GM23248 (cell line): ENCODE data around the gene PCED1B. TPM values are rescaled to one million over a fixed set of nuclear protein-coding genes. Genes with fewer than 3 reads are reported as not detected.

Source experiments
- DNase-seq: peaks from one replicate; pipeline ENCODE4 v3.0.0-alpha.2; 2015
- H2AFZ ChIP-seq: fragments of 200-600 bp; sonication (generic); 2 replicates; pipeline ENCODE4 v1.6.1; 2016; ENCODE audit warnings: antibody characterized with exemption
- H3F3A ChIP-seq: fragments of 200-600 bp; sonication (generic); 2 replicates; pipeline ENCODE4 v1.6.1; 2016; ENCODE audit warnings: mild to moderate bottlenecking, antibody characterized with exemption, mixed run types; ENCODE audit not compliant: insufficient read depth
- H3K27ac ChIP-seq: fragments of 200-600 bp; sonication (generic); 2 replicates; pipeline ENCODE4 v1.5.1; 2016; ENCODE audit warnings: mild to moderate bottlenecking
- H3K27me3 ChIP-seq: fragments of 200-600 bp; sonication (generic); replicated peaks from 2 replicates; pipeline ENCODE4 v1.6.1; 2016; ENCODE audit warnings: mild to moderate bottlenecking; ENCODE audit not compliant: insufficient read depth
- H3K36me3 ChIP-seq: fragments of 200-600 bp; sonication (generic); 2 replicates; pipeline ENCODE4 v1.6.1; 2016; ENCODE audit warnings: low read depth, mild to moderate bottlenecking
- H3K4me1 ChIP-seq: fragments of 200-600 bp; sonication (generic); 2 replicates; pipeline ENCODE4 v1.6.1; 2016; ENCODE audit warnings: mild to moderate bottlenecking; ENCODE audit not compliant: insufficient read depth
- H3K4me2 ChIP-seq: fragments of 200-600 bp; sonication (generic); one replicate; pipeline ENCODE4 v1.6.1; 2016; ENCODE audit warnings: mild to moderate bottlenecking; ENCODE audit not compliant: unreplicated experiment
- H3K4me3 ChIP-seq: fragments of 200-600 bp; sonication (generic); 2 replicates; pipeline ENCODE4 v1.5.1; 2016; ENCODE audit warnings: mild to moderate bottlenecking
- H3K79me2 ChIP-seq: fragments of 200-600 bp; sonication (generic); 2 replicates; pipeline ENCODE4 v1.6.1; 2016; ENCODE audit warnings: mild to moderate bottlenecking; ENCODE audit not compliant: insufficient read depth
- H3K9ac ChIP-seq: fragments of 200-600 bp; sonication (generic); 2 replicates; pipeline ENCODE4 v1.6.1; 2016; ENCODE audit warnings: mild to moderate bottlenecking
- H3K9me2 ChIP-seq: fragments of 200-600 bp; sonication (generic); 2 replicates; pipeline ENCODE4 v1.6.1; 2016; ENCODE audit warnings: mixed run types, mild to moderate bottlenecking, moderate library complexity; ENCODE audit not compliant: insufficient read depth
- H3K9me3 ChIP-seq: fragments of 200-600 bp; sonication (generic); one replicate; pipeline ENCODE4 v1.6.1; 2017; ENCODE audit warnings: low read depth
- H4K20me1 ChIP-seq: fragments of 200-600 bp; sonication (generic); 2 replicates; pipeline ENCODE4 v1.6.0; 2016; ENCODE audit not compliant: insufficient read depth
- EZH2 ChIP-seq: fragments of 200-600 bp; sonication (generic); IDR thresholded peaks from 2 replicates; pipeline ENCODE4 v1.6.1; 2018; ENCODE audit warnings: antibody characterized with exemption, mild to moderate bottlenecking; ENCODE audit not compliant: insufficient read depth, poor library complexity, severe bottlenecking
- EZH2phosphoT487 ChIP-seq: fragments of 200-600 bp; sonication (generic); IDR thresholded peaks from 2 replicates; pipeline ENCODE4 v1.6.1; 2018; ENCODE audit warnings: antibody characterized with exemption, moderate library complexity, mild to moderate bottlenecking, low read depth; ENCODE audit not compliant: insufficient read depth
- WGBS, 2 experiments: methylation state at CpG; one replicate each; pipeline ENCODE4 v1.1.6; 2015 to 2017; ENCODE audit warnings: low lambda C conversion rate in 2 of 2, low coverage in 1 of 2; ENCODE audit errors: missing lambda C conversion rate in 2 of 2; 5-methylcytosine and 5-hydroxymethylcytosine counted together
- in situ Hi-C: fragments of 300-500 bp; cut with MboI; formaldehyde crosslinking; loops from 2 replicates; pipeline ENCODE4 v1.15.0; 2020
- polyA plus RNA-seq: library from polyadenylated mRNA; unstranded; fragments of >200 nt; fragmentation: Nextera tagmentation; extraction: Ambion mirVana; gene quantifications from 2 replicates; pipeline ENCODE4 v1.2.1, GENCODE V29; 2016
- total RNA-seq: library from RNA; depleted of rRNA; stranded (reverse); fragments of >200 nt; shearing (Covaris generic); gene quantifications from 2 replicates; pipeline ENCODE4 v1.2.3, GENCODE V29; 2014

PCED1B gene
- total and polyA plus RNA-seq, 2 experiments from 2014 or later = 3.5 to 3.6 TPM

GRCh38 chr12:47065546-47065945 lies 13.9 kb upstream of the PCED1B start:
- in situ Hi-C loops = no loop called here
- no peak overlapping the region for H3K4me3 ChIP-seq
- H3K27ac ChIP-seq = no peak overlapping the region
- no peaks in the 10 kb centered on the region for H3K27me3 ChIP-seq
- no peaks in the 10 kb centered on the region for H3K9me2 ChIP-seq
- no peaks in the 10 kb centered on the region for H3K9me3 ChIP-seq
- H3K9ac ChIP-seq = no peak overlapping the region
- no peaks in the 10 kb centered on the region for H3K36me3 ChIP-seq
- no peak overlapping the region for H2AFZ ChIP-seq
- 79 to 85% methylated on average over 1 of the region's 1 CpG for WGBS, 2 experiments
- no peaks in the 10 kb centered on the region for H4K20me1 ChIP-seq
- TF ChIP-seq EZH2 (no peak), EZH2phosphoT487 (no peak)
- H3K4me2 ChIP-seq = no peak overlapping the region
- no peaks in the 10 kb centered on the region for H3F3A ChIP-seq
- H3K79me2 ChIP-seq = no peaks in the 10 kb centered on the region
- no peaks in the 10 kb centered on the region for H3K4me1 ChIP-seq
- DNase-seq = no peak

GRCh38 chr12:47066278-47067025 lies 13.0 kb upstream of the PCED1B start:
- no peaks in the 10 kb centered on the region for H4K20me1 ChIP-seq
- H3K36me3 ChIP-seq = no peaks in the 10 kb centered on the region
- no peak for TF ChIP-seq EZH2
- in situ Hi-C loops = no loop called here
- H3K9me2 ChIP-seq = no peaks in the 10 kb centered on the region
- no peak overlapping the region for H3K27ac ChIP-seq
- no peaks in the 10 kb centered on the region for H3K9me3 ChIP-seq
- no peak overlapping the region for H3K4me3 ChIP-seq
- no peak overlapping the region for H2AFZ ChIP-seq
- 34 to 35% methylated on average over 6 of the region's 6 CpGs for WGBS, 2 experiments
- H3K79me2 ChIP-seq = no peaks in the 10 kb centered on the region
- no peaks in the 10 kb centered on the region for H3K4me1 ChIP-seq
- DNase-seq = peak; percentile 62
- H3F3A ChIP-seq = no peaks in the 10 kb centered on the region
- no peak overlapping the region for H3K4me2 ChIP-seq
- H3K27me3 ChIP-seq = no peaks in the 10 kb centered on the region
- H3K9ac ChIP-seq = no peak overlapping the region

GRCh38 chr12:47067176-47067575 lies 12.2 kb upstream of the PCED1B start:
- Histone ChIP-seq H3K9ac (no peak overlapping the region), H3K9me2 (no peaks in the 10 kb centered on the region), H3F3A (no peaks in the 10 kb centered on the region), H3K27ac (no peak overlapping the region), H3K9me3 (no peaks in the 10 kb centered on the region), H3K27me3 (no peaks in the 10 kb centered on the region), H4K20me1 (no peaks in the 10 kb centered on the region), H3K4me1 (no peaks in the 10 kb centered on the region), H3K4me2 (no peak overlapping the region), H3K36me3 (no peaks in the 10 kb centered on the region), H2AFZ (no peak overlapping the region), H3K79me2 (no peaks in the 10 kb centered on the region), H3K4me3 (no peak overlapping the region)
- TF ChIP-seq EZH2phosphoT487 = no peak
- no peak for TF ChIP-seq EZH2
- 88 to 100% methylated on average over 1 of the region's 1 CpG for WGBS, 2 experiments
- DNase-seq = no peak
- in situ Hi-C loops = no loop called here

- Histone ChIP-seq H3K4me2 (no peak overlapping the region), H4K20me1 (no peaks in the 10 kb centered on the region), H3K36me3 (no peaks in the 10 kb centered on the region), H3K27ac (no peak overlapping the region), H3K9me3 (no peaks in the 10 kb centered on the region), H3K4me1 (no peaks in the 10 kb centered on the region), H3K9ac (no peak overlapping the region), H3K79me2 (no peaks in the 10 kb centered on the region), H3F3A (no peaks in the 10 kb centered on the region), H3K4me3 (no peak overlapping the region), H3K9me2 (no peaks in the 10 kb centered on the region), H2AFZ (no peak overlapping the region), H3K27me3 (no peaks in the 10 kb centered on the region)
- TF ChIP-seq EZH2 = no peak
- TF ChIP-seq EZH2phosphoT487 = no peak
- in situ Hi-C loops = no loop called here
- 77 to 80% methylated on average over 5 of the region's 5 CpGs for WGBS, 2 experiments
- no peak for DNase-seq
Measured at GRCh38 chr12:47067771-47068431, 11.5 kb upstream of the PCED1B start.
